GM12891 (cell line): Measurements from ENCODE around the gene TMC1.

Experiments used
- PAX5 ChIP-seq: IDR thresholded peaks from 2 replicates; pipeline ENCODE4 v1.6.1; 2011; ENCODE audit warnings: low read length, moderate library complexity, mild to moderate bottlenecking; ENCODE audit not compliant: insufficient read depth, severe bottlenecking
- POLR2A ChIP-seq: IDR thresholded peaks from 2 replicates; pipeline ENCODE4 v1.6.1; 2011; ENCODE audit warnings: low read depth, low read length, control low read depth
- POLR2AphosphoS5 ChIP-seq: IDR thresholded peaks from 2 replicates; pipeline ENCODE4 v1.6.1; 2011; ENCODE audit warnings: low read depth, low read length, control low read depth
- SPI1 ChIP-seq: IDR thresholded peaks from 2 replicates; pipeline ENCODE4 v1.6.1; 2011; ENCODE audit warnings: low read depth, low read length, control low read depth
- TAF1 ChIP-seq: IDR thresholded peaks from 2 replicates; pipeline ENCODE4 v1.6.1; 2011; ENCODE audit warnings: low read depth, low read length, control low read depth

DNA sequence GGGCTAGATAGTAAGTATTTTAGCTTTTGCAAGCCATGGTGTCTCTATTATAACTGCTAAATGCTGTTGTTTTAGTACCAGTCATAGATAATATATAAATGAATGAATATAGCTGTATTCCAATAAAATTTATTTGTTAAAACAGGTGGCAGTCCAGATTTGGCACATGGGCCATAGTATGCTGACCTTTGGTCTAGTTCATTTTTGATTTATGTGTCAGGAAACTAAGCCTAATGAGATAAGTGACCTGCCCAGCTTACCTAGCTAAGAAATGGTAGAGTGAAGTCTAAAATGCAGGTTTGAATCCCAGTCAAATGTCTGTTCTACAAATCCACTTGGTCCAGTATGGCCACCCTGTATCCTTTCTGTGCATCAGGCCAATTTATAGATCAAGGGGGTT lies 292.1 kb downstream of the TMC1 start:
- TF ChIP-seq POLR2A: no peak
- TF ChIP-seq POLR2AphosphoS5: no peak
- TF ChIP-seq TAF1: no peak
- no peak for TF ChIP-seq PAX5
- TF ChIP-seq SPI1: no peak
